NCI-H2081 treated with DMSO at 0.1 percent for 48 hours (cell line): ENCODE data around the gene SPINT2.
"Not testable (repeated sequence)": the region's sequence is repeated elsewhere in the genome, so short reads cannot be mapped to it uniquely, and the experiment has no call there.

Experiments
- DNase-seq: peaks from one replicate; lab custom pipeline; 2025; lab: John Stamatoyannopoulos, UW

Gene SPINT2

DNA sequence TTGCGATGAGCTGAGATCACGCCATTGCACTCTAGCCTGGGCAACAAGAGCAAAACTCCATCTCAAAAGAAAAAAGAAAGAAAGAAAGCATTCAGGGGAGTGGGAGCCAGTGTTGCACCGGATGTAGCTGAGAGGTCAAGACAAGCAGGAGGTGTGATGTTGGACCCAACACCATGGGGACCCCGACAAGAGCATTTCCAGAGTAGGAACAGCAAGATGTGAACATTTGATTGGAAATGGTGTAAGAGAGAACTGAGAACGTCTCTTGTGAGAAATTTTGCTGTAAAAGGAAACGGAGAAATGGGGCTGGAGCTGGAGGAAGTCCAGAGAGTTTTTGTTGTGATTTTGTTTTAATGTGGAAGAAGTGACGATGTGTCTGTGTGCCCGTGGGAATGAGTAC lies 24.6 kb upstream of the SPINT2 start:
- no peak for DNase-seq

- DNase-seq: no peak
Observed at GRCh38 chr19:38243279-38243673, 21.1 kb upstream of the SPINT2 start.

- no peak for DNase-seq
Observed at GRCh38 chr19:38245826-38246498, 18.4 kb upstream of the SPINT2 start.

DNA sequence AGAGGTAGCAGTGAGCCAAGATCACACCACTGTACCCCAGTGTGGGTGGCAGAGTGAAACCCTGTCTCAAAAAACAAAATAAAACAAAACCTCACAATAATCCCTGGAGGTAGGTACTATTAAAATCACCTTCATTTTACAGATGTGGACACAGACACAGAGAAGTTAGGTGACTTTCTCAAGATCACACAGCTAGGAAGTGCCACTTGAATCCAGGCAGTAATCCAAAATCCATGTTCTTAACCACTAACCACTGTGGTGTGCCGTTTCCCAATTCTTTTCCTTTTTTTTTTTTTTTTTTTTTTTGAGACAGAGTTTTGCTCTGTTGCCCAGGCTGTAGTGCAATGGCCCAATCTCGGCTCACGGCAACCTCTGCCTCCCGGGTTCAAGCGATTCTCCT lies 17.2 kb upstream of the SPINT2 start:
- DNase-seq: no peak

- no peak for DNase-seq
Observed at GRCh38 chr19:38247734-38248268, 16.6 kb upstream of the SPINT2 start.

GRCh38 chr19:38248421-38248820 lies 16.0 kb upstream of the SPINT2 start:
- DNase-seq: no peak

DNA sequence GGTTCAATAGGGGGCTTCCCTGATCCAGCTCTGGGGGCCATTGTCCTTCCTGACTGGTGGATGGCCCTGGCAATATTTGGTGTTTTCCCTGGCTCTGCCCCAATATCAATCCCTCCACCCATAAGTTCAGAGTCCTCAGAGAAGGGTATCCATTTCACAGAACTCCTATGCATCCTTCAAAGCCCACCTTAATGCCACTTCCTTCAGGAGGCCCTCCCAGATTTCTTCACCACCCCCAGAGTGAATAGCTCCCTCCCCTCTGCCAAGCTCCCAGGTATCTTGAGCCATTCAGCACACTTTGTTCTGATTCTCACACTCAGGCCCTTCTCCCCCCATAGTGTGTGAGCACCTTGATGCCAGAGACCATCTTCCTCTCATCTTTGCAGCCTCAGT lies 13.9 kb upstream of the SPINT2 start:
- DNase-seq: no peak

- no peak for DNase-seq
Observed at GRCh38 chr19:38250821-38251563, 13.4 kb upstream of the SPINT2 start.

DNA sequence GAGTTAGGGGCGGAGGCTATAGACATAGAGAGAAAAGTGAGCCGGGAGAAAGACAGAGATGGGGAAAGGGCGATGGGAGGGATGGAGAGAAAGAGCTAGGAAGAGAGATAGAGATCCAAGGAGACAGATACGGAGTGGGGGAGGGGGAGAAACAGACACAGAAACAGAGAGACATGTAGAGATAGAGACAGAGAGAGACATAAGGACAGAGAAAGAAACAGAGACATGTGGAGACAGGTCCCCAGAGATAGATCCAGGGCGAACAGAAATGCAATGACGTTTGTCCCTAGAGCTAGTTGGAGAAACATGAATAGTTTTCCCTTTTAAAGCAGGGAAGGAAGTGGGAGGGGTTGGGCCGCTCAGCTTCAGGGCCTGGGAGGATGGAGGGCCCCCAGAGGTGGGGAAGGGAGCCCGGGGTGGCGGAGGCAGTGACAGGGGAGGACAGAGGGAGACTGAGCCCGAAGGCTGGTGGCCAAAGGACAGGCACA lies 12.8 kb upstream of the SPINT2 start:
- no peak for DNase-seq

DNA sequence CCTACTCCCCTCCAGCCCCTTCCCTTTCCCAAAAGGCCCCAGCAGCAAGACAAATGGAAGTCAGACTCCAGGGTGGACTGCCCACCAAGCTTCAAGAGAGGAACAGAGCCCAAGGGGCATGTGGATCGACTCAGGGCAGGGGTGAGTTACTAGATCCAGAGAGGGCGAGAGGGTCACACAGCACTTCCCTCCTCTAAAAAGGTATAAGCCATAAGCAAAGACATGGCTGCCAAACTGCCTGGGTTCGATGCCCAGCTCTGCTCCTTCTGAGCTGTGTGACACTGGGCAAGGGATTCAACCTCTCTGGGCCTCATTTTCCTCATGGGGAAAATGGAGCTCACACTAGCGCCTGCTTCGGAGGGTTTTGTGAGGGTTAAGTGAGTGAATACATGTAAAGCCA lies 12.0 kb upstream of the SPINT2 start:
- DNase-seq: no peak

- no peak for DNase-seq
Observed at GRCh38 chr19:38252941-38253691, 11.3 kb upstream of the SPINT2 start.

DNA sequence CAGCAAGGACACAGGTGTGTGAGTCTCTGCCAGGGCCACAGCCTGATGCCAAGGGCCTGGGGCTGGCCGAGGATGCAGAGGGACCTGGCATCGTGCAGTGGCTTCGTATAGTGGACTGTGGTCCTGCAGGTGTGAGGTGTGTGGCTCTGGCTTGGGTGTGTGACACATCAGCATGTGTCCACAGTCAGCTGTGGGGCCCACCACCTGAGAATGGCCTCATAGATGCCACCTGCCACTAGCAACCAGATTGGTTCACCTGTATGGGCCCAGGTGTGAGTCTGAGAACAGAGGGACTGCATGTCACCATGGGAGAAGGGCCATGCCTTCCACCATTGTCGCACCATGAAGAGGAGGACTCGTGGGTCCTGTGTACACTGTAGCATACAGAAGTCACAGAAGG lies 10.6 kb upstream of the SPINT2 start:
- DNase-seq: no peak

GRCh38 chr19:38255383-38256014 lies 8.9 kb upstream of the SPINT2 start:
- no peak for DNase-seq

DNA sequence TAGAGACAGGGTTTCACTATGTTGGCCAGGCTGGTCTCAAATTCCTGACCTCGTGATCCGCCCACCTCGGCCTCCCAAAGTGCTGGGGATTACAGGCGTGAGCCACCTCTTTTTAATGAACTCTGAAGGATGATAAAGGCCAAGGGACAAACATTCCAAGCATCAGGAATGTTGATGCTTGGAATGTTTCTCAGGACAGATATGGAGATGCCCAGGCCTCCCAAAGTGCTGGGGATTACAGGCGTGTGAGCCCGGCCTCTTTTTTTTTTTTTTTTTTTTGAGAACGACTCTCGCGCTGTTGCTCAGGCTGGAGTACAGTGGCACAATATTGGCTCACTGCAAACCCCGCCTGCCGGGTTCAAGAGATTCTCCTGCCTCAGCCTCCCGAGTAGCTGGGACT lies 2.4 kb upstream of the SPINT2 start:
- DNase-seq: not testable (repeated sequence)

- no peak for DNase-seq
Observed at GRCh38 chr19:38262585-38263268, 1.6 kb upstream of the SPINT2 start.

DNA sequence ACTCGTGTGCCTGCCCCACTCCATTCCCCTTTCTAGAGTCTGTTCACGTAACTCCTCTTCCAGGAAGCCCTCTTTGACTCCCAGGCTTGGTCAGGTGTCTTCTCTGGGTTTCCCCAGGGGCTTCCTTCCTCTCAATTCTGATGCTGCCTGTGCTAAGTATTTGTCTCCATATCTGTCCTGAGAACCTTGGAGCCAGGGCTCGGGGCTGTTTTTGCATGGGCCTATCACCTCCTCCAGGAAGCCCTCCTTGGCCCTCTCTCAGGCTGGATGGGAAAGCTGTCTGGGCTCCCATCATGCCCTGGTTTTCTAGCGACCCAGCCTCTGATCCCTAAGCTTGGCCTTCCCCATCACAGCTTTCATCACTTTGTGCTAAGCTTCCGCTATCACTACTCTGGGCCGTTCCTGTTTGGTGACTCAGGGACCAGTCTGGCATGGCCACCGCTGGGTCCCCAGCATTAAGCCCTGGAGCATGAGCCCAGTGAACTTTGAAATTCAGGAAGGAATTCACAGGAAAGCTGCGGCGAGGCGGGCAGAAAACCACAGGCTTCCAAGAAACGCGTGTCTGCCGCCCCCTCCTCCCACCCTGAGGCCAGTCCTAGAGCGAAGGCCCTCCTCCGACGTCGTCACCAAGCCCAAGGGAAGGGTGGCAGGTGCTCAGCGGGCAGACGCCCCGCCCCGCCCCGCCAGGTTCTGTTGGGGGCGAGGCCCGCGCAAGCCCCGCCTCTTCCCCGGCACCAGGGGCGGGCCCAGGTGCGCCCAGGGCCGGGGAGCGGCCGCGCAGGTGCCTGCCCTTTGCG lies 486 bp upstream of the SPINT2 start:
- peak; percentile 68 for DNase-seq

DNA sequence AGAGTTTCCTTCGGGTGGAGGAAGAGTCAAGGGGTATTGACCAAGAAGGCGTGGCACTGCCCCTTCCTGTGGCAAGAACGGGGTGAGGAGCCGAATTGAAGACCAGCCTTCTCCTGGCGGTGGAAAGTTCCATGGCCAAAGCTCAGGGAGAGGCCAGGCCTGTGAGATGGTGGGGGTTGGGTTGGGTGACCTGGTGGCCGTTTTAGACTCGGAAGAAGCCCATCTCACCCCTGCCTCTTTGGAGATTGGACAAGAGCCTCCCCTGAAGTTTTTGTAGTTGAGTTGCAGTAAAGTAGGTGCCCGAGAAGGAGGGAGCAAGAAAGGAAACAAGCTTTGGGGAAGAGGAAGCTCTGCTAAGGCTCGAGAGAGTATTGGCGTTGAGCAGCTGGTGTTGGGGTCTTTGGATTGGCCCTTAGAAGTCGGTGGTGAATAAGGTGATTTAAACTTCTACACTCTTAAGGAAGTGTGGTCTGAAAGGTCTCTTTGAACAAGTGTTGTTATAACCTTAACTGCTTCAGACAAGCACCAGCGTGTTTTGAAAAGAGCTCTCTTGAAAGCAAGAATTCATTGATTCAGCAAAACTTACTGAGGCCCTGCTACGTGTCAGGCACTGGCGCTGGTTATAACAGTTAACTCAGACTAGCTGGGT lies 964 bp downstream of the SPINT2 start:
- no peak for DNase-seq

GRCh38 chr19:38265921-38266429 lies 1.6 kb downstream of the SPINT2 start:
- DNase-seq: no peak

GRCh38 chr19:38266981-38267597 lies 2.7 kb downstream of the SPINT2 start:
- no peak for DNase-seq
